Fibroblast of skin of left quadriceps (primary cell): ENCODE data around the gene RNF183.
"Not testable (repeated sequence)": the region's sequence is repeated elsewhere in the genome, so short reads cannot be mapped to it uniquely, and the experiment has no call there.

Experiments
- DNase-seq, 2 experiments: peaks; one replicate each; pipeline ENCODE4 v3.0.0-alpha.2; 2013; ENCODE audit warnings: low read depth in 2 of 2

RNF183 gene

GRCh38 chr9:113274474-113275156 is 28.6 kb downstream of the RNF183 start:
- DNase-seq, result peak in 1 of 2 experiments; percentile 21

- no peak for DNase-seq
Observed at GRCh38 chr9:113269871-113270270, 33.3 kb downstream of the RNF183 start.

GRCh38 chr9:113269355-113269754 is 33.8 kb downstream of the RNF183 start:
- no peak for DNase-seq

- DNase-seq, result no peak
Observed at GRCh38 chr9:113267911-113268566, 35.1 kb downstream of the RNF183 start.

- DNase-seq, result no peak
Observed at GRCh38 chr9:113266174-113266573, 37.0 kb downstream of the RNF183 start.

- no peak for DNase-seq
Observed at GRCh38 chr9:113261917-113262671, 41.1 kb downstream of the RNF183 start.

GRCh38 chr9:113258282-113258681 is 44.9 kb downstream of the RNF183 start:
- DNase-seq, result no peak

- DNase-seq, result no peak
Observed at GRCh38 chr9:113257863-113258262, 45.3 kb downstream of the RNF183 start.

GRCh38 chr9:113255438-113255837 is 47.7 kb downstream of the RNF183 start:
- no peak for DNase-seq

- DNase-seq, result no peak
Observed at GRCh38 chr9:113254991-113255390, 48.2 kb downstream of the RNF183 start.

- DNase-seq, result no peak
Observed at GRCh38 chr9:113250807-113251206, 52.4 kb downstream of the RNF183 start.

GRCh38 chr9:113249661-113250060 is 53.5 kb downstream of the RNF183 start:
- not testable (repeated sequence) for DNase-seq

GRCh38 chr9:113247640-113248039 is 55.5 kb downstream of the RNF183 start:
- no peak for DNase-seq
